GM18519 (cell line): ENCODE results near the gene RASA3.

Source experiments
- ATAC-seq: cut with Tn5 transposase; IDR thresholded peaks from one replicate; pipeline ENCODE4 v1.9.1; 2021; ENCODE audit warnings: mild to moderate bottlenecking, moderate library complexity; ENCODE audit not compliant: unreplicated experiment, low FRiP score

RASA3 gene

GRCh38 chr13:114013952-114014629, 118.3 kb downstream of the RASA3 start:
- ATAC-seq = no peak

GRCh38 chr13:114013336-114013735, 119.1 kb downstream of the RASA3 start:
- ATAC-seq = no peak

GRCh38 chr13:114012921-114013320, 119.5 kb downstream of the RASA3 start:
- ATAC-seq = no peak

GRCh38 chr13:114012141-114012540, 120.3 kb downstream of the RASA3 start:
- ATAC-seq = no peak

DNA sequence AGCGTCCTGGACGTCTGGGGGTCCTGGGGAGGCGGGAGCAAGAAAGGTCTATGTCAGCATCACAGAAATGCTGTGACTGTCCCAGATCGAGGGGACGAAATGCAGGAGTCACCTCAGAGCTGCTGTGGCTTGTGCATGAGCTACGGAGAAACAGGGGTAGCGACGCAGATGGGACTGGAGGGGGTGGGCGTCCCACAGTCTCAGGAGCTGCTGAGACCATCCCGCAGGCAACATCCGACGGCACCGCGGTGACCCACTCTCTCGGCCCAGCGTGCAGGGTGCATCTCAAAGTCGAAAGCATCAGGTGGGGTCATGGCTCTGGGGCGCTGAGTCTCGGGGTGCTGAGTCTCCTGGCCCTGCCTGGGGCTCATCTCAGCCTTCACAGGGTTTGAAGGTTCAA, 121.2 kb downstream of the RASA3 start:
- ATAC-seq = no peak

- ATAC-seq = no peak
Observed at GRCh38 chr13:114010401-114011101, 121.9 kb downstream of the RASA3 start.

DNA sequence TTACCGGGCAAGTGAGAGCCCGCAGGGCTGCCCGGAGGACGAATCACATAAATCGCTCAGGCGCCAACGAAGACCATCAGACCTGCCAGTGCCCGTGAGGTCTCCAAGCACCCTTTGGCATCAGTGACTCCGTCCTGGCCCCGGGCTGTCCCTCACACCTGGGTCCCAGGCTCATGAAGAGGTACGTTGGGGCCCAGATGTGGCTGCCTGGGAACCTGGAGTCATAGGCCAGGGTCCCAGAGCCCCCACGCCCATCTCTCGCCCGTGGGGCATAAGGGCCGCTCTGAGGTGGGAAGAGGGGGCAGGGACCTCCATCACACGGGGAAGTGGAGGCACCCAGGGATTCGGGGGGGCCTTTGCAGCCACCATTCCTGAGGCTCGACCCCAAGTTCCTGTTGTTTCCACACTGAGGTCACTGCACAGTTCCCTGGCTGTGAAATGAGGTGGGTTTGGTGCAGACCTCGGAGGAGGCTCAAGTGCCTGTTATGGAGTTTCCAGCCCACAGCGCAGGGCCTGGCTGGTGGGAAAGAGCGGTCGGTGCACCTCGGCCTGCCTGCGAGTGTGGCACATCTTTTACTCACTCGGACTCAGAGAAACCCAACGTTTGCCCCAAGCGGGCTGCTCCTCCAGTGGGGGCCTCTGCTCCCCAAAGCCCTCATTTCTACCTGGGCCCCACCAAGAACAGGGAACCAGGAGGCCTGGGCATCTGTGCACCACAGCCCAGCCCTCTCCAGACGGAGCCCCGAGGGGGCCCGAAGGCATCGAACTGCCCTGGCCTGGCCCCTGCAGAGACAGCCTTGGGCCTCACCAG, 122.6 kb downstream of the RASA3 start:
- no peak for ATAC-seq

- no peak for ATAC-seq
Observed at GRCh38 chr13:114008964-114009589, 123.3 kb downstream of the RASA3 start.

DNA sequence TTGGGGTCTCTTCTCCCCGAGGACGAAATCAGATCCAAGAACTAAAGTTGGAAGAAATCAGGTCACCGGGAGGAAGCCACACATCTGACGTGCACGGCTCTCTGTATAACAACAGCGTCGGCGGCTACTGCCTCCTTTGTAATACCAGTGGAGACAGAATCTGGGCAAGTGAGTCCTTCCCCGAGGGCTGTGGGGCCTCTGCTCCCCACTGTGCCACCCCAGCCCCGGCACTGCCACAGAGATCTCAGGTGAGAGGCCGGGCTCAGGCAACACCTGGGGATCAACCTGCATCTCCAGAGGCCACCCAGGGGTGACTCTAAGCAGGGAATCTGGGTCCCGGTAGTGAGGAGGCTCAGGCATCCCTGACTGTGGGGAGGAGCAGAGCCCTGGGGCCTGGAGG, 124.9 kb downstream of the RASA3 start:
- no peak for ATAC-seq

DNA sequence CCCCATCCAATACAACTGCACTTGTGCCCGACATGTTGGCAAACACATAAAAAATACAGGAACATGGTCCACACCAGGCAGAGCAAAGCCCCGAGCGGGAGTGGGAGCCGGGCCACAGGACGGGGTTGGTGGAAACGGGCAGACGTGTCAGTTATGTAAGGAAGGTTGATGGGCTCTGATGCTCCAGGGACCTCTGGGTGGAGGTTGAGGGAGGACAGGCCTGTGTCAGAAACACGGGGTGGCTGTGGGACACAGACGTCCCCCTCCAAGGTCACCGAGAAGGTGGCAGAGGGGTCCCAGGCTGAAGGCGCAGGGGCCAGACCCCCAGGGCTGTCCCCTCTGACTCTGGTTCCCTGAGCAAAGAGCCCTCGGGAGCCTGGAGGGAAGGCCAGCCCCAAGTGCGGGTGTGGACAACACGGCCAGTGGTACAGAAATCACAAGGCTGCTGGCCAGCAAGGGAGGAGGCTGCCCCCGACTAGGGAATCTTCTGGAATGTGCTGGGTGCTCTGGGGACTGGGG, 127.2 kb downstream of the RASA3 start:
- no peak for ATAC-seq

DNA sequence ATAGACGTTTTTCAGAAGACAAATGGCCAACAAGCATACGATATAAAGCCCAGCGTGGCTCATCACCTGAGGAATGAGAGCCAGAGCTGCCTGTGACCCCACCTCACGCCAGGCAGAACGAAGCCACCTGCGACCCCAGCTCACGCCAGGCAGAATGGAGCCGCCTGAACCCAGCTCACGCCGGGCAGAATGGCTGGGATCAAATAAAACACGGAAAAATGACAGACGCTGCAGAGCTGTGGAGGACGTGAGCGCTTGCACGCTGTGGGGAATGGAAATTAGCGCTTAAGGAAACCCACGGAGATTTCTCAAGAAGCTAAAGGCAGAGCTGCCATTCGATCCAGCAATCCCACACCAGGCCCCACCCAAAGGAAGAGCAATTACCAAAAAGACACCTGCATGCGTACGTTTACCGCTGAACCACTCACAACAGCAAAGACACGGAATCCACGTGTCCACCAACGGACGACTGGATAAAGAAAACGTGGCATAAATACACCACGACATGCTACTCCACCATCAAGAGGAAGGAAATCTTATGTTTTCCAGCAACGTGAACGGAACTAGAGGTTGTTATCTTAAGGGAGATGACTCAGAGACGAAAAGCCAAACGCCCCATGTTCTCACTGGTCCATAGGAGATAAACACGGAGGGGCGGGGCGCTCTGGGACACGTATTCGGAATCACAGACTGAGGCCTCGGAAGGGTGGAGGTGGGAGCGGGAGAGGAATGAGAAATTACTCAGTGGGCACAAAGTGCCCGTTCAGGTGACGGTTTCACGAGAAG, 127.8 kb downstream of the RASA3 start:
- ATAC-seq = no peak

GRCh38 chr13:114002771-114003321, 129.6 kb downstream of the RASA3 start:
- ATAC-seq = no peak

- no peak for ATAC-seq
Observed at GRCh38 chr13:114002009-114002544, 130.3 kb downstream of the RASA3 start.

DNA sequence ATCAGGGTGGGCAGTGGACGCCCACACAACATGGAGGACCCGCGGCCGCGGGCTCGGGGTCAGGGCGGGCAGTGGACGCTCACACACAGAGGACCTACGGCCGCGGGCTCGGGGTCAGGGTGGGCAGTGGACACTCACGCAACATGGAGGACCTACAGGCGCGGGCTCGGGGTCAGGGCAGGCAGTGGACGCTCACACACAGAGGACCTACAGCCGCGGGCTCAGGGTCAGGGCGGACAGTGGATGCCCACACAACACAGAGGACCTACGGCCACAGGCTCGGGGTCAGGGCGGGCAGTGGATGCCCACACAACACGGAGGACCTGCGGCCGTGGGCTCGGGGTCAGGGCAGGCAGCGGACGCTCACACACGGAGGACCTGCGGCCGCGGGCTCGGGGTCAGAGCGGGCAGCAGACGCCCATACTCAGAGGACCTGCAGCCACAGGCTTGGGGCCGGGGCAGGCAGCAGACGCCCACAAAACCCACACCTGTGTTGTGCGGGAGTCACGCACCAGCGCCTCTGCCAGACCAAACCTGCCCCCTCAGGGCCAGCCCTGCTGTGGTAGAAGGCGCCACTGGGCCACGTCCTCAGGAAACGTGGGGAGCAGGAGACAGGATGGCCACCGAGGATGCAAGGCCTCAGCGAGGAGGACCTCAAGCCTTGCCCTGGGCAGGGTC, 131.0 kb downstream of the RASA3 start:
- no peak for ATAC-seq

DNA sequence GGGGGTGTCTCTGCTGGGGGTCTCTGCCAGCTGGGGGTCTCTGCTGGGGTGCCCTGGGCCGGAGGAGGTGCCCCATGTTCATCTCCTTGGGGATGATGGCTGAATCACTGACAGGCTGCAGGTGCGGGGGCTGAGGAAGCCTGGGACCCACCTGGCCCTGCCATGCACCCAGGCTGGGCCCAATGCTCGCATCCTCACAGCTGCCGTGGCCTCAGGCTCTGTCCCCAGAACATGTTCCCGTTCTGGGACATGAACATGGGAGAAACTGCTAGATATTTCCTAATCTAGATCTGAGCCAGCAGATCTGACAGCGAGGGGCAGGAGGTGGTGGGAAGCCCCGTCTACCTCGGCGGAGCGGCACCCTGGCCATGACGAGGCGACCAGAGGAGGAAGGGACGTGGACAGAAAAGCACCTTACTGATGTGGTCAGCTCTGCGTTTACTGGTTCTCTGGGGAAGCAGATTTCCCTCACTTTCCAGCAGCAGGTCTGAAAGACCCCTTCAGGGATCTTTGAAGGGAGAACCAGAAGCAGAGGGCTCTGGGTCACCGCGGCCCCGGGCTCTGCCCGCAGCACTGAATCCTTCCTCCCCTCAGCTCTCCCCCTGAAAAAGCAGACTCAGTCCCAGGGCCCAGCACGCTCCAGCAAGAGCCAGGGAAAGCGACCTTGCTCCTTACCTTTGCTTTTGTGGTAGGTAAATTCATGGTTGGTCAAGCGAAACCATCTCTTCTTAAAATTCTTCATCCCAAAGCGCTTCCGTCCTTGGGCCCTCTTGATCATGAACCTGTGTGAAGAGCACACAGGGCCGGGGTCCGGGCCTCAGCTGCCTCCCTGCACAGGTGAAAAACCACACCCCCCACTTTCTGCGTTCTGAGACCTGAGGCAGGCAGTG, 132.0 kb downstream of the RASA3 start:
- no peak for ATAC-seq

GRCh38 chr13:113999618-113999910, 132.9 kb downstream of the RASA3 start:
- ATAC-seq = no peak

DNA sequence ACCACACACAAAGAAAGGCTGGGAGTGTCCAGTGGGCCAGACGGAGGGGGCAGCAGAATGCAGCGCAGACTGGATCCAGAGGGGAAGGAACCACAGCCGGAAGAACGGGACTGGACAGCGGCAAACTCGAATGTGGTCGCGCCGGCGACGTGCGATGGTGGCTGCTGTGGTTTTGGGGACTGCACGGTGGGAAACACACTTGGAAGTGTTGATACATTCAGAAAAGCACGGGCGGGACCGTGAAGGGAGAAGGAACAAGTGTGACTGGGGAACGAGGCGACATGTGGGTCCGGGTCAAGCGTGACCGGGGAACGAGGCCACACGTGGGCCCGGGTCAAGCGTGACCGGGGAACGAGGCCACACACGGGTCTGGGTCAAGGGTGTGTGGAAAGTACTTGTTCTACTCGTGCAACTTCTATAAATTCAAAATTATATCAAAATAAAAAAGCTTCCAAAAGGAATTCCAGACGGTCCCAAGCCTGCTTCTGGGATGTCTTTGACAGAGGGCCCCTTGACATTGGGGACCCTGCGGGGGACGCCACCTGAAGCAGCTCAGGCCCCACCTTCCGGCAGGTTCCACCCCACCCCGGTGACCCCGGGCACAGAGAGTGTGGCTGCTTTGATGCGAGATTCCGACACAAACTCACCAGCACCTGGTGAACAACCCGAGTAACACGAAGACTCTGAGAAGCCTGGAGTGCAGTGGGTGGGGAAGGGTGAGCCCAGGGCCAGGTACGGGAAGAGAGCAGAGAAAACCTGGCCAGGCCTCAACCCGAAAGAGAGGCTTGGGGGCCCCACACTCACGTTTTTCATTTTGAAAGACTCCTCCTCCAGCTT, 133.4 kb downstream of the RASA3 start:
- no peak for ATAC-seq
